ENCODE results near the gene KREMEN2.

The KREMEN2 gene

GRCh38 chr16:2934450-2934849 lies 29.6 kb upstream of the KREMEN2 start:
- TF ChIP-seq CTCF (IDR thresholded peaks at IDR 0.05; ENCODE audit: low read depth, low read length) (no peak), EZH2phosphoT487 (IDR thresholded peaks at IDR 0.05; ENCODE audit: low read depth) (no peak)
- no peaks in the 10 kb centered on the region for H4K20me1 ChIP-seq (ENCODE audit: insufficient read depth, low read length)
- H3K36me3 ChIP-seq (replicated peaks; ENCODE audit: low read depth, low read length) = no peaks in the 10 kb centered on the region
- no peak overlapping the region for H3K9ac ChIP-seq (ENCODE audit: low read length)
- H3K4me2 ChIP-seq (ENCODE audit: low read length) = no peak overlapping the region
- H3K4me3 ChIP-seq (ENCODE audit: low read length) = no peak overlapping the region
- no peaks in the 10 kb centered on the region for H3K9me3 ChIP-seq (ENCODE audit: insufficient read depth, low read length)
- no peak overlapping the region for H3K27ac ChIP-seq (ENCODE audit: low read length)
- H2AFZ ChIP-seq (ENCODE audit: low read depth, low read length) = no peak overlapping the region
- H3K27me3 ChIP-seq (ENCODE audit: low read depth, low read length) = no peaks in the 10 kb centered on the region
- H3K4me1 ChIP-seq (ENCODE audit: low read length) = no peaks in the 10 kb centered on the region
- H3K79me2 ChIP-seq (ENCODE audit: low read length) = no peaks in the 10 kb centered on the region

GRCh38 chr16:2936436-2937011 lies 27.6 kb upstream of the KREMEN2 start:
- Histone ChIP-seq H4K20me1 (ENCODE audit: insufficient read depth, low read length) (no peaks in the 10 kb centered on the region), H3K9me3 (ENCODE audit: insufficient read depth, low read length) (no peaks in the 10 kb centered on the region), H3K79me2 (ENCODE audit: low read length) (no peaks in the 10 kb centered on the region), H3K36me3 (replicated peaks; ENCODE audit: low read depth, low read length) (peaks cover 12% of the 10 kb centered on the region), H2AFZ (ENCODE audit: low read depth, low read length) (no peak overlapping the region), H3K27ac (ENCODE audit: low read length) (no peak overlapping the region), H3K4me3 (ENCODE audit: low read length) (no peak overlapping the region), H3K4me2 (ENCODE audit: low read length) (no peak overlapping the region), H3K4me1 (ENCODE audit: low read length) (peaks cover 3% of the 10 kb centered on the region; the same call in 1 of the 2 replicates), H3K27me3 (ENCODE audit: low read depth, low read length) (no peaks in the 10 kb centered on the region), H3K9ac (ENCODE audit: low read length) (no peak overlapping the region)
- TF ChIP-seq CTCF (IDR thresholded peaks at IDR 0.05; ENCODE audit: low read depth, low read length) (no peak), EZH2phosphoT487 (IDR thresholded peaks at IDR 0.05; ENCODE audit: low read depth) (no peak)

GRCh38 chr16:2937170-2937569 lies 26.9 kb upstream of the KREMEN2 start:
- H3K9ac ChIP-seq (ENCODE audit: low read length) = no peak overlapping the region
- TF ChIP-seq EZH2phosphoT487 (IDR thresholded peaks at IDR 0.05; ENCODE audit: low read depth) (no peak), CTCF (IDR thresholded peaks at IDR 0.05; ENCODE audit: low read depth, low read length) (no peak)
- H3K9me3 ChIP-seq (ENCODE audit: insufficient read depth, low read length) = no peaks in the 10 kb centered on the region
- peaks cover 10% of the 10 kb centered on the region for H3K4me1 ChIP-seq (ENCODE audit: low read length)
- no peak overlapping the region for H3K4me3 ChIP-seq (ENCODE audit: low read length)
- no peak overlapping the region for H2AFZ ChIP-seq (ENCODE audit: low read depth, low read length)
- H3K27ac ChIP-seq (ENCODE audit: low read length) = no peak overlapping the region
- H3K79me2 ChIP-seq (ENCODE audit: low read length) = no peaks in the 10 kb centered on the region
- no peak overlapping the region for H3K4me2 ChIP-seq (ENCODE audit: low read length)
- peaks cover 12% of the 10 kb centered on the region for H3K36me3 ChIP-seq (replicated peaks; ENCODE audit: low read depth, low read length)
- no peaks in the 10 kb centered on the region for H3K27me3 ChIP-seq (ENCODE audit: low read depth, low read length)
- H4K20me1 ChIP-seq (ENCODE audit: insufficient read depth, low read length) = no peaks in the 10 kb centered on the region

- Histone ChIP-seq H3K4me2 (ENCODE audit: low read length) (no peak overlapping the region), H3K4me3 (ENCODE audit: low read length) (no peak overlapping the region), H3K79me2 (ENCODE audit: low read length) (no peaks in the 10 kb centered on the region), H4K20me1 (ENCODE audit: insufficient read depth, low read length) (no peaks in the 10 kb centered on the region), H3K36me3 (replicated peaks; ENCODE audit: low read depth, low read length) (peaks cover 12% of the 10 kb centered on the region), H3K9me3 (ENCODE audit: insufficient read depth, low read length) (no peaks in the 10 kb centered on the region), H3K4me1 (ENCODE audit: low read length) (peaks cover 13% of the 10 kb centered on the region), H3K9ac (ENCODE audit: low read length) (no peak overlapping the region), H3K27ac (ENCODE audit: low read length) (no peak overlapping the region), H2AFZ (ENCODE audit: low read depth, low read length) (no peak overlapping the region), H3K27me3 (ENCODE audit: low read depth, low read length) (no peaks in the 10 kb centered on the region)
- TF ChIP-seq EZH2phosphoT487 (IDR thresholded peaks at IDR 0.05; ENCODE audit: low read depth) (no peak), CTCF (IDR thresholded peaks at IDR 0.05; ENCODE audit: low read depth, low read length) (no peak)
Observed at GRCh38 chr16:2938206-2938605, 25.9 kb upstream of the KREMEN2 start.
